ENCODE measurements around the gene RAB11FIP4. TPM values are rescaled to one million over a fixed set of nuclear protein-coding genes. Genes with fewer than 3 reads are reported as not detected.
A peak's percentile ranks its signal among the peaks of the same experiment; 100 is the strongest.

RAB11FIP4 gene
- total RNA-seq, 1 experiment from 2014 or later, result 15.1 TPM

GRCh38 chr17:31533546-31534155 is 142.2 kb downstream of the RAB11FIP4 start:
- H4K20me1 ChIP-seq (ENCODE audit: insufficient read depth), result no peaks in the 10 kb centered on the region
- DNase-seq (ENCODE audit: low read depth, low spot score) (peak; percentile 38), ATAC-seq (peak; percentile 95)
- intact Hi-C loops (cut with micrococcal nuclease), result no loop called here
- no peaks in the 10 kb centered on the region for H3K9me2 ChIP-seq (ENCODE audit: insufficient read depth)
- no TSS peak for BruUV-seq (replicated peaks)
- ChIA-PET RAD21 (ENCODE audit: low non-redundant PET in 1 of 2, low total read pairs in 2 of 2, uncharacterized antibody in 2 of 2, unreplicated experiment in 2 of 2) (interaction anchor here (0.5 to 0.7 kb wide), 2 partner anchors 69 to 309 kb away, joined by 4 read pairs; no protein-coding TSS in a partner anchor), POLR2A (no interaction called here), CTCF (interaction anchor here (1.6 to 3.4 kb wide), 3 partner anchors 16 to 308 kb away, joined by 5 to 32 read pairs (median 9); no protein-coding TSS in a partner anchor)
- peak overlapping the region; percentile 79 for H3K4me2 ChIP-seq (ENCODE audit: low read length)
- H3K4me1 ChIP-seq (ENCODE audit: control insufficient read depth in 1 of 2, insufficient read depth in 2 of 2, low read length in 2 of 2), result peaks cover 16 to 18% of the 10 kb centered on the region in 2 experiments
- no peaks in the 10 kb centered on the region for H3K36me3 ChIP-seq (ENCODE audit: control insufficient read depth in 1 of 2, insufficient read depth in 2 of 2, low read length in 2 of 2)
- 0 out of 2 replicates have a peak overlapping the region, but pooled peaks have one; percentile 22 for H3K27ac ChIP-seq (ENCODE audit: low read depth, low read length)
- TF ChIP-seq ZFX (IDR thresholded peaks at IDR 0.05) (no peak), CTCF (IDR thresholded peaks at IDR 0.05 in 2 of 3, conservative IDR thresholded peaks at IDR 0.05 in 1 of 3; ENCODE audit: borderline replicate concordance in 1 of 3, insufficient read depth in 1 of 3, low read depth in 2 of 3, low read length in 2 of 3) (peak in 2 of 3 experiments; percentile 44 to 59; a peak in 3 of 6 replicates), CBX3 (IDR thresholded peaks at IDR 0.05; ENCODE audit: low read depth) (no peak), CEBPB (IDR thresholded peaks at IDR 0.05; ENCODE audit: low read depth) (no peak), EZH2 (IDR thresholded peaks at IDR 0.05) (no peak), FOSL1 (IDR thresholded peaks at IDR 0.05; ENCODE audit: low read depth) (no peak), EZH2phosphoT487 (IDR thresholded peaks at IDR 0.05; ENCODE audit: borderline replicate concordance) (no peak), MAX (IDR thresholded peaks at IDR 0.05) (0 out of 2 replicates have a peak, but pooled peaks have one; percentile 20), ZBTB33 (IDR thresholded peaks at IDR 0.05; ENCODE audit: extremely low read depth, insufficient replicate concordance, low read length) (no peak), EGR1 (IDR thresholded peaks at IDR 0.05; ENCODE audit: low read depth) (peak; percentile 94), SP1 (IDR thresholded peaks at IDR 0.05; ENCODE audit: low read depth) (no peak), POLR2A (IDR thresholded peaks at IDR 0.05; ENCODE audit: borderline replicate concordance, extremely low read depth, insufficient read depth, insufficient read length) (no peak), TCF7L2 (IDR thresholded peaks at IDR 0.05; ENCODE audit: borderline replicate concordance, extremely low read depth, insufficient read depth, insufficient read length) (no peak), YY1 (IDR thresholded peaks at IDR 0.05; ENCODE audit: extremely low read depth, insufficient replicate concordance, low read depth, low read length) (peak; percentile 38), RAD21 (IDR thresholded peaks at IDR 0.05; ENCODE audit: low read depth) (peak; percentile 84)
- H3K9me3 ChIP-seq (ENCODE audit: control insufficient read depth in 1 of 2, insufficient read depth in 1 of 2, low read depth in 1 of 2, low read length in 2 of 2), result no peaks in the 10 kb centered on the region
- H3K4me3 ChIP-seq (replicated peaks in 1 of 2; ENCODE audit: low read depth in 1 of 2, low read length in 2 of 2), result peak overlapping the region in 1 of 2 experiments; percentile 22; a peak in 1 of 4 replicates
- H3K9ac ChIP-seq (ENCODE audit: low read length), result peak overlapping the region; percentile 40; the same call in 1 of the 2 replicates
- no peaks in the 10 kb centered on the region for H3K27me3 ChIP-seq (ENCODE audit: insufficient read depth, low read length)
- H3K79me2 ChIP-seq (ENCODE audit: insufficient read depth, low read length), result no peaks in the 10 kb centered on the region
- H2AFZ ChIP-seq (ENCODE audit: low read depth, low read length, poor library complexity, severe bottlenecking), result peak overlapping the region; percentile 26

Data from HCT116 (cell line).